Measurements from ENCODE around the gene TEX22. TPM values are rescaled to one million over a fixed set of nuclear protein-coding genes. Genes with fewer than 3 reads are reported as not detected.

TEX22 gene
- total and polyA plus RNA-seq, 9 donors: 0.11 to 5.1 (median 2.5) TPM; not detected in 1

DNA sequence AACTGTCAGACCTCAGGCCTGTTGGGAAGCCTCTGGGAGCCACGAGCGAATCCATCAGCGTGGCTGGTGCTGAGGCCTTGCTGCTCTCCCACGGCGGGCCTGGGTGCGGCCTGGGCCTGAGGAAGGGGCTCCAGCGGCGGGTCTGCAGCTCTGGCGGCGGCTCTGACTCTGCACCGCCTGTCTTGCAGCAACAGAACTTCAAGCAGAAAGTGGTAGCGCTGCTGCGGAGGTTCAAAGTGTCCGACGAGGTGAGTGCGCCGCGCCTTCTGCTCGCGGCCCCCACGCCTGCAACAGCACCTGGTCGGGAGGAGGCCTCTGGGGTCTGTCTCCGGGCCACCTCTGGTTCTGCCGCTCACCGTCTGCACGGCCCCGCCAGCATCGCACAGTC is 28.7 kb upstream of the TEX22 start:
- intact Hi-C loops (cut with DNase I): loop anchor here in 3 of 4 donors (2.0 to 10.0 kb wide), 4 partner anchors 118 to 155 kb away; partner anchors contain the start of genes TMEM121 (in 2 of the 3), CRIP1 (in 1 of the 3) and TEDC1 (in 1 of the 3)
- WGBS, 3 donors: 88 to 94% (median 93%) methylated on average over 27 to 28 of the region's 28 CpGs

GRCh38 chr14:105374389-105374788 is 23.9 kb upstream of the TEX22 start:
- no peak for TF ChIP-seq EP300 (IDR thresholded peaks at IDR 0.05)
- TF ChIP-seq, protein P1, sequence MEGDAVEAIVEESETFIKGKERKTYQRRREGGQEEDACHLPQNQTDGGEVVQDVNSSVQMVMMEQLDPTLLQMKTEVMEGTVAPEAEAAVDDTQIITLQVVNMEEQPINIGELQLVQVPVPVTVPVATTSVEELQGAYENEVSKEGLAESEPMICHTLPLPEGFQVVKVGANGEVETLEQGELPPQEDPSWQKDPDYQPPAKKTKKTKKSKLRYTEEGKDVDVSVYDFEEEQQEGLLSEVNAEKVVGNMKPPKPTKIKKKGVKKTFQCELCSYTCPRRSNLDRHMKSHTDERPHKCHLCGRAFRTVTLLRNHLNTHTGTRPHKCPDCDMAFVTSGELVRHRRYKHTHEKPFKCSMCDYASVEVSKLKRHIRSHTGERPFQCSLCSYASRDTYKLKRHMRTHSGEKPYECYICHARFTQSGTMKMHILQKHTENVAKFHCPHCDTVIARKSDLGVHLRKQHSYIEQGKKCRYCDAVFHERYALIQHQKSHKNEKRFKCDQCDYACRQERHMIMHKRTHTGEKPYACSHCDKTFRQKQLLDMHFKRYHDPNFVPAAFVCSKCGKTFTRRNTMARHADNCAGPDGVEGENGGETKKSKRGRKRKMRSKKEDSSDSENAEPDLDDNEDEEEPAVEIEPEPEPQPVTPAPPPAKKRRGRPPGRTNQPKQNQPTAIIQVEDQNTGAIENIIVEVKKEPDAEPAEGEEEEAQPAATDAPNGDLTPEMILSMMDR (IDR thresholded peaks at IDR 0.05): no peak
- TF ChIP-seq POLR2A (IDR thresholded peaks at IDR 0.05): no peak
- Histone ChIP-seq H3K4me1 (ENCODE audit: insufficient read depth) (no peaks in the 10 kb centered on the region), H3K27me3 (no peaks in the 10 kb centered on the region), H3K27ac (no peak overlapping the region), H3K9me3 (no peaks in the 10 kb centered on the region), H3K36me3 (no peaks in the 10 kb centered on the region), H3K4me3 (no peak overlapping the region)
- no peak for DNase-seq
- intact Hi-C loops (cut with DNase I): loop anchor here in 2 of 4 donors (5.0 to 10.0 kb wide), 3 partner anchors 113 to 150 kb away; partner anchors contain the start of genes CRIP1 (in 1 of the 2), TEDC1 (in 1 of the 2) and TMEM121 (in 1 of the 2)
- 83 to 87% (median 84%) methylated on average over 11 of the region's 11 CpGs for WGBS, 3 donors

More for the DNA sequence above, 28.7 kb upstream of the TEX22 start:
- Histone ChIP-seq H3K9me3 (no peaks in the 10 kb centered on the region), H3K27me3 (no peaks in the 10 kb centered on the region), H3K4me3 (no peak overlapping the region), H3K36me3 (no peaks in the 10 kb centered on the region), H3K4me1 (ENCODE audit: insufficient read depth) (no peaks in the 10 kb centered on the region), H3K27ac (no peak overlapping the region)
- DNase-seq: no peak
- TF ChIP-seq EP300 (IDR thresholded peaks at IDR 0.05): no peak
- TF ChIP-seq POLR2A (IDR thresholded peaks at IDR 0.05): no peak
- TF ChIP-seq, protein P1 (IDR thresholded peaks at IDR 0.05): no peak

GRCh38 chr14:105375635-105376057 is 22.7 kb upstream of the TEX22 start:
- DNase-seq: no peak
- Histone ChIP-seq H3K27ac (no peak overlapping the region), H3K27me3 (no peaks in the 10 kb centered on the region), H3K36me3 (no peaks in the 10 kb centered on the region), H3K4me1 (ENCODE audit: insufficient read depth) (no peaks in the 10 kb centered on the region), H3K9me3 (no peaks in the 10 kb centered on the region), H3K4me3 (no peak overlapping the region)
- TF ChIP-seq EP300 (IDR thresholded peaks at IDR 0.05) (no peak), POLR2A (IDR thresholded peaks at IDR 0.05) (no peak)
- TF ChIP-seq, protein P1 (IDR thresholded peaks at IDR 0.05): no peak
- intact Hi-C loops (cut with DNase I): loop anchor here in 1 of 4 donors (10.0 kb wide), 1 partner anchor 149 kb away; the partner anchor contains the start of gene TMEM121
- 79 to 88% (median 80%) methylated on average over 4 of the region's 4 CpGs for WGBS, 3 donors

- TF ChIP-seq, protein P1 (IDR thresholded peaks at IDR 0.05): no peak
- TF ChIP-seq EP300 (IDR thresholded peaks at IDR 0.05) (no peak), POLR2A (IDR thresholded peaks at IDR 0.05) (no peak)
- Histone ChIP-seq H3K9me3 (no peaks in the 10 kb centered on the region), H3K4me3 (no peak overlapping the region), H3K27me3 (no peaks in the 10 kb centered on the region), H3K27ac (no peak overlapping the region), H3K4me1 (ENCODE audit: insufficient read depth) (no peaks in the 10 kb centered on the region), H3K36me3 (no peaks in the 10 kb centered on the region)
- intact Hi-C loops (cut with DNase I): loop anchor here in 1 of 4 donors (10.0 kb wide), 1 partner anchor 148 kb away; the partner anchor contains the start of gene TMEM121
- no peak for DNase-seq
- 75 to 84% (median 80%) methylated on average over 31 to 34 of the region's 34 CpGs for WGBS, 3 donors
Observed at GRCh38 chr14:105376521-105377440, 21.6 kb upstream of the TEX22 start.

Measured in ovary (tissue), 9 donors.